ENCODE results near the gene TYK2.

GRCh38 chr19:10393137-10393536 is 12.8 kb upstream of the TYK2 start:
- no peak for TF ChIP-seq POLR2A (IDR thresholded peaks at IDR 0.05)
- no peak for TF ChIP-seq CTCF (IDR thresholded peaks at IDR 0.05)
- TF ChIP-seq POLR2AphosphoS5 (IDR thresholded peaks at IDR 0.05): no peak

Measured in suprapubic skin (tissue), 4 donors.